Immature natural killer cell (primary cell): ENCODE results near the gene GGA1. TPM values are rescaled to one million over a fixed set of nuclear protein-coding genes. Genes with fewer than 3 reads are reported as not detected.
"Not testable (repeated sequence)": the region's sequence is repeated elsewhere in the genome, so short reads cannot be mapped to it uniquely, and the experiment has no call there.

Experiments
- DNase-seq, 3 donors: peaks; one replicate each; pipeline ENCODE4 v3.0.0; 2022; ENCODE audit warnings: mixed read lengths in 1 of 3
- H3K27ac Mint-ChIP-seq, 6 donors: one replicate each; pipeline ENCODE4 v1.8.0; 2020; ENCODE audit warnings: mixed read lengths in 6 of 6, mild to moderate bottlenecking in 5 of 6, inconsistent platforms in 4 of 6, moderate library complexity in 3 of 6
- H3K27me3 Mint-ChIP-seq, 3 donors: one replicate each; pipeline ENCODE4 v1.8.0; 2020 to 2021; ENCODE audit warnings: low read depth in 3 of 3, mild to moderate bottlenecking in 3 of 3, mixed read lengths in 3 of 3, moderate library complexity in 3 of 3, inconsistent platforms in 1 of 3
- H3K36me3 Mint-ChIP-seq, 3 donors: one replicate each; pipeline ENCODE4 v1.8.0; 2020; ENCODE audit warnings: mixed read lengths in 3 of 3, inconsistent platforms in 2 of 3, mild to moderate bottlenecking in 2 of 3
- H3K4me1 Mint-ChIP-seq, 2 donors: one replicate each; pipeline ENCODE4 v1.8.0; 2020; ENCODE audit warnings: inconsistent platforms in 2 of 2, mild to moderate bottlenecking in 2 of 2, mixed read lengths in 2 of 2, moderate library complexity in 1 of 2
- H3K4me3 Mint-ChIP-seq, 5 donors: one replicate each; pipeline ENCODE4 v1.8.0; 2020; ENCODE audit warnings: mild to moderate bottlenecking in 5 of 5, mixed read lengths in 5 of 5, inconsistent platforms in 3 of 5, moderate library complexity in 3 of 5
- H3K9me3 Mint-ChIP-seq, 6 donors: one replicate each; pipeline ENCODE4 v1.8.0; 2020; ENCODE audit warnings: mild to moderate bottlenecking in 6 of 6, mixed read lengths in 6 of 6, inconsistent platforms in 4 of 6, moderate library complexity in 3 of 6
- polyA plus RNA-seq, 3 donors: library from polyadenylated mRNA; unstranded; fragments of 300-500 nt; fragmentation: Illumina TruSeq; gene quantifications; one replicate each; pipeline ENCODE4 v1.2.3, GENCODE V29; 2021

The GGA1 gene
- polyA plus RNA-seq, 3 donors from 2014 or later: 21.3 to 29.6 (median 25.3) TPM

- Mint-ChIP-seq H3K4me3 (peak overlapping the region; percentile 74 to 94 (median 87)), H3K9me3 (no peaks in the 10 kb centered on the region), H3K27ac (peak overlapping the region; percentile 91 to 100 (median 98)), H3K4me1 (peaks cover 52 to 59% of the 10 kb centered on the region in 2 donors), H3K36me3 (no peaks in the 10 kb centered on the region), H3K27me3 (peaks cover 13 to 15% (median 13%) of the 10 kb centered on the region in 3 donors)
- DNase-seq: no peak
Measured at GRCh38 chr22:37607935-37608476, 628 bp upstream of the GGA1 start.

DNA sequence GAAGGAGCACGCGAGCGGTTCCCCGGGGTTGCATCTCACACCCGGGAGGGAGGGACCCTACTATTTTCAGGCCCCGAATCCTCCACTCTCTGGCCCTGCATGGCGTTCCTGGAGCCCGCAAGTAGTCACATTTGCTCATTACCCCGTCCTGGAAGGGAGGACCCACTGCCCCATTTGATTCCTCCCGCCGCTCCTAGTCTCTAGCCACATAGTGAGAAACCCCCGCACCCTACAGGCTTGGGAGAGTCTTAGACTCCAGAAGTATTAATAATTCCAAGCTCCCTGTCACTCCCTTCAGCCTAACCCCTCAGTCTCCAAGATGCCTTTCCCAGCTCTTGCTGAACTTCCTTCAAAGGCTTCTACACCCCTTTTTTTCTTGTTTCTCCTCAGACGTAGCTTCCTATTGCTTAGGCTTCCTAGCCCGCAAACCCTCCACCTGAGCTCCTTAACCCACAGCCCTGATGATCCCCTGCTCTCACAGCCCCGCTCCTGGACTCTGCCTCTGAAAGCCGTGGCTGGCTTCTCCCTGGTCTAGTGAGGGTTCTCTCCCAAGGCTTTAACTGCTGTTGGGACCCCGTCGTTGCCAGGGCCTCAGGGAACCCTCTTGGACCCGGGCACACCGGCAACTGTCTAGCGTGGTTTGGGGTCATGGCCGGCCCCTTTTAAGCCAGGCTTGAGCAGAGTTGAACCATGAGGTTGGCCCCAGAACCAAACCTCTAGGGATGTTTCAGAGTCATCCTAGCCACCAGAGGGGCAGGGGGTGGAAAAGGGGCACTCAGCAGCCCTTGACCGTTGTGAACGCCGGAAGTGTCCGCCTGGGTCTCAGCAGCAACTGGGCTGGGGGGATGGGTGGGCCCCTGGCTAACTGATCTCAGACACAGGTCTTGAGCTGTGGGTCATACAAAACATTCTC lies 862 bp downstream of the GGA1 start:
- Mint-ChIP-seq H3K36me3 (no peaks in the 10 kb centered on the region), H3K27ac (peak overlapping the region; percentile 92 to 95 (median 94)), H3K27me3 (peaks cover 9 to 16% (median 15%) of the 10 kb centered on the region in 3 donors), H3K9me3 (no peaks in the 10 kb centered on the region), H3K4me3 (peak overlapping the region; percentile 91 to 98 (median 93)), H3K4me1 (peaks cover 50 to 52% of the 10 kb centered on the region in 2 donors)
- no peak for DNase-seq

DNA sequence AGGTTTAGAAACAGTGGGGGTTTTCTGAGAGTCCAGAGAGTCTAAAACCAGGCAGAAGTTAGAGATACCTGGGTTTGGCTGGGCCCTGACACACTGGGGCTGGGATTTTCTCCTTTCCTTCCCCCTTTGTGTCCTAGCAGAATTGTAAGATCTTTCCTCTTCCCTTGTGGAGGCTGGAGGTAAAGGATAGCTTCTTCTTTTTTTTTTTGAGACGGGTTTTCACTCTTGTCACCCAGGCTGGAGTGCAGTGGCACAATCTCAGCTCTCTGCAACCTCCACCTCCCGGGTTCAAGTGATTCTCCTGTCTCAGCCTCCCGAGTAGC lies 1.5 kb downstream of the GGA1 start:
- Mint-ChIP-seq H3K4me3 (peak overlapping the region; percentile 91 to 98 (median 93)), H3K27me3 (peaks cover 9 to 16% (median 13%) of the 10 kb centered on the region in 3 donors), H3K27ac (peak overlapping the region in 4 of 6 donors; percentile 11 to 94 (median 92)), H3K4me1 (peaks cover 45% of the 10 kb centered on the region in 2 donors)
- not testable (repeated sequence) for H3K36me3 Mint-ChIP-seq, H3K9me3 Mint-ChIP-seq, DNase-seq

DNA sequence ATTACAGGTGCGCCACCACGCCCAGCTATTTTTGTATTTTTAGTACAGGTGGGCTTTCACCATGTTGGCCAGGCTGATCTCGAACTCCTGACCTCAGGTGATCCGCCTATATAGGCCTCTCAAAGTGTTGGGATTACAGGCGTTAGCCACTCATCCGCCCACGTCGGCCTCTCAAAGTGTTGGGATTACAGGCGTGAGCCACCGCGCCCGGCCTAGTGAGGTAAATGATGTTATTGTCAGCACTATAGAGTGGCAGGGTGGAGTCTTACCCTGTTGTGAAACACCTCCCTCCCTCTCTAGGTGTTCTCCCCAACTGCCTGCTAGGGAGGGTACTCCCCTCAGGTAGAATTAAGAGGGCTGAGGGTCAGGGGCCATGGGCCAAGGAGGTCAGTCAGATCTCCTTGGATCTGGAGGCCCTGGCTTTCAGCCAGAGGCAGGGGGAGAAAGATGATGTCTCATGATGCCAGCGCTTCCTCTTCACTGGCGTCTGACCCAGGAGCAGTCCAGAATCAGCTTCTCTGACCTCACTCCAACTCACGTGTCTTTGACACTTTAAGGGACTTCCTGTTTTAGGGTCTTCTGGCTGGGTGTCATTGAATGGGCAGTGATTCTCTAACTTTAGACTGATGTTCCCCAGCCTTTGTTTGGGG lies 2.0 kb downstream of the GGA1 start:
- Mint-ChIP-seq H3K27me3 (peaks cover 9 to 16% (median 13%) of the 10 kb centered on the region in 3 donors), H3K9me3 (no peaks in the 10 kb centered on the region), H3K27ac (peak overlapping the region in 1 of 6 donors; percentile 50), H3K36me3 (no peaks in the 10 kb centered on the region), H3K4me3 (peak overlapping the region in 4 of 5 donors; percentile 91 to 94 (median 93)), H3K4me1 (peaks cover 40 to 41% of the 10 kb centered on the region in 2 donors)
- DNase-seq: no peak

DNA sequence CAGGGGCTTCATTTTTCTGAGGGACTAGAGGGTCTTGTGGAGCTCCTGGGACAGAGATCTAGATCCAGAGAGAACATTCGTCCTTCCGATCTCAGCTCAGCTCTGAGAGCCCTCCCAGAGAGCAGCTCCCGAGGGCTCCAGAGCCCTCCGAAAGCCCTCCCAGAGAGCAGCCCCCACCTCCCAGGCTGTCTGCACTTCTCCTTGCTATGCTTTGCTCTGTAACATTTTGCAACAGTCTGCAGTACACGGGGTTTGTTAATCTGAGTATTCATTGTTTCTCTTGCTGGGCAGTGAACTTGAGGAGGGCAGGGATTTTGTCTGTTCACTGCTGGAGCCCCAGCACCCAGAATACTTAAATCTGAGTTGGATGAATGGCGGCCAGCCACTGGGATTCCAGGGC lies 2.6 kb downstream of the GGA1 start:
- no peak for DNase-seq
- Mint-ChIP-seq H3K4me1 (peaks cover 36% of the 10 kb centered on the region in 2 donors), H3K4me3 (peak overlapping the region in 1 of 5 donors; percentile 36), H3K36me3 (no peaks in the 10 kb centered on the region), H3K27me3 (peaks cover 9 to 16% (median 13%) of the 10 kb centered on the region in 3 donors), H3K9me3 (no peaks in the 10 kb centered on the region), H3K27ac (peak overlapping the region in 2 of 6 donors; percentile 5 to 50)

- peaks cover 0 to 6% (median 4%) of the 10 kb centered on the region in 3 donors for H3K36me3 Mint-ChIP-seq
- H3K4me3 Mint-ChIP-seq: no peak overlapping the region
- H3K27ac Mint-ChIP-seq: no peak overlapping the region
- H3K9me3 Mint-ChIP-seq: no peaks in the 10 kb centered on the region
- peaks cover 0 to 9% (median 4%) of the 10 kb centered on the region in 3 donors for H3K27me3 Mint-ChIP-seq
- H3K4me1 Mint-ChIP-seq: no peaks in the 10 kb centered on the region
- DNase-seq: no peak
Measured at GRCh38 chr22:37616201-37617083, 7.8 kb downstream of the GGA1 start.

GRCh38 chr22:37617431-37617830 lies 8.8 kb downstream of the GGA1 start:
- Mint-ChIP-seq H3K36me3 (peaks cover 0 to 6% (median 4%) of the 10 kb centered on the region in 3 donors), H3K9me3 (no peaks in the 10 kb centered on the region), H3K4me1 (no peaks in the 10 kb centered on the region), H3K4me3 (no peak overlapping the region), H3K27me3 (peaks cover 0 to 9% (median 4%) of the 10 kb centered on the region in 3 donors), H3K27ac (peak overlapping the region in 1 of 6 donors; percentile 28)
- DNase-seq: no peak

- Mint-ChIP-seq H3K9me3 (no peaks in the 10 kb centered on the region), H3K36me3 (peaks cover 0 to 6% (median 4%) of the 10 kb centered on the region in 3 donors), H3K27me3 (peaks cover 0 to 10% (median 2%) of the 10 kb centered on the region in 3 donors), H3K4me3 (no peak overlapping the region), H3K27ac (no peak overlapping the region), H3K4me1 (peaks cover 3 to 4% of the 10 kb centered on the region in 2 donors)
- no peak for DNase-seq
Measured at GRCh38 chr22:37618072-37618656, 9.5 kb downstream of the GGA1 start.

DNA sequence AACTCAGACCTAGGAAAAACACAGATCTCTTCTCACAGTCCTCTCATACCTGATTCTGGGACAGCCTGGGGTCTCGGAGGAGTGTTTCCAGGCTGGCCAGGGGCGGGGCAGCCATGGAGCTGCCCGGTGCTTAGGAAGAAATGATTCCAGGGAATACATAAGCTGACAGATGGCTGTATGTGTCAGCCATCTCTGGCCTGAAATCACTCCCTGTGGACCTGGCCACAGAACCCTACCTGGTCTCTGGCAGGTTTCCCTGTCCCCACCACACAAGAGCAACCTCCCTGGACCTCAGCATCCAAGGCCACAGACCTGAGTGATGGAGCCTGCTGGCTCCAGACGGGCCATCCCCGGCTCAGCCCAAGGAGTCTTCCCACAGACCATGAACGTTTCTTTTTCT lies 10.0 kb downstream of the GGA1 start:
- DNase-seq: no peak
- Mint-ChIP-seq H3K36me3 (peaks cover 0 to 6% (median 4%) of the 10 kb centered on the region in 3 donors), H3K4me1 (peaks cover 6 to 9% of the 10 kb centered on the region in 2 donors), H3K27me3 (peaks cover 0 to 10% (median 2%) of the 10 kb centered on the region in 3 donors), H3K27ac (peak overlapping the region in 1 of 6 donors; percentile 39), H3K4me3 (no peak overlapping the region), H3K9me3 (no peaks in the 10 kb centered on the region)

GRCh38 chr22:37619991-37620390 lies 11.4 kb downstream of the GGA1 start:
- Mint-ChIP-seq H3K4me3 (no peak overlapping the region), H3K27ac (peak overlapping the region in 2 of 6 donors; percentile 34 to 45), H3K4me1 (peaks cover 14 to 19% of the 10 kb centered on the region in 2 donors), H3K27me3 (peaks cover 0 to 11% (median 2%) of the 10 kb centered on the region in 3 donors), H3K36me3 (peaks cover 0 to 6% (median 4%) of the 10 kb centered on the region in 3 donors), H3K9me3 (no peaks in the 10 kb centered on the region)
- DNase-seq: no peak

GRCh38 chr22:37621352-37621860 lies 12.8 kb downstream of the GGA1 start:
- no peak overlapping the region for H3K4me3 Mint-ChIP-seq
- peak overlapping the region in 1 of 6 donors; percentile 34 for H3K27ac Mint-ChIP-seq
- peaks cover 26 to 27% of the 10 kb centered on the region in 2 donors for H3K4me1 Mint-ChIP-seq
- DNase-seq: no peak
- H3K27me3 Mint-ChIP-seq: peaks cover 0 to 11% (median 2%) of the 10 kb centered on the region in 3 donors
- H3K9me3 Mint-ChIP-seq: no peaks in the 10 kb centered on the region
- peaks cover 0 to 6% (median 4%) of the 10 kb centered on the region in 3 donors for H3K36me3 Mint-ChIP-seq
